OCI-LY7 (cell line): ENCODE results near the gene JAZF1.

Experiments
- EZH2phosphoT487 ChIP-seq: fragments of 200-600 bp; sonication (generic); IDR thresholded peaks from 2 replicates; pipeline ENCODE4 v1.6.1; 2018; ENCODE audit warnings: low read depth, borderline replicate concordance, mild to moderate bottlenecking, mixed run types, antibody characterized with exemption, low read length, moderate library complexity, mixed read lengths
- TF ChIP-seq, protein P1 (sequence below): fragments of 200-600 bp; sonication (generic); conservative IDR thresholded peaks from 2 replicates; pipeline ENCODE4 v1.5.1; 2014; ENCODE audit warnings: mild to moderate bottlenecking, antibody characterized with exemption, low read length, moderate library complexity, mixed read lengths

DNA sequence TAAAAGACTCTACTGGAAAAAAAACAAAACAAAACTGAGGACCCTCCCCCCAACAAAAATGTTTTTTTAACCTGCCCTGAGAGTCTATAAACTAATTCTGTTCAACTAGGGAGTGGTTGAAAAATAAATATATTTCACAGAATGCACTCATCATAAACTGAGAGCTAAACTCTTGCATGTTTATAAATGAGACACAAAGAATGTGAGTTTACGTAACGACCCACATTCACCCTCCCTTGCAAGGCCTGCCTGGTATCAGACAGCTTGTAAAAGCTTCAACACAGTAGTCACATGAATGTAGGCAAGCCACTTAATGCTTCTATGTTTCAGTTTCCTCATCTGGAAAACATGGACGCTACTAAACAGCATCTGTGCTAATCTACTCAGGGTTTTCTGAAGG, 50.3 kb downstream of the JAZF1 start:
- TF ChIP-seq, protein P1, sequence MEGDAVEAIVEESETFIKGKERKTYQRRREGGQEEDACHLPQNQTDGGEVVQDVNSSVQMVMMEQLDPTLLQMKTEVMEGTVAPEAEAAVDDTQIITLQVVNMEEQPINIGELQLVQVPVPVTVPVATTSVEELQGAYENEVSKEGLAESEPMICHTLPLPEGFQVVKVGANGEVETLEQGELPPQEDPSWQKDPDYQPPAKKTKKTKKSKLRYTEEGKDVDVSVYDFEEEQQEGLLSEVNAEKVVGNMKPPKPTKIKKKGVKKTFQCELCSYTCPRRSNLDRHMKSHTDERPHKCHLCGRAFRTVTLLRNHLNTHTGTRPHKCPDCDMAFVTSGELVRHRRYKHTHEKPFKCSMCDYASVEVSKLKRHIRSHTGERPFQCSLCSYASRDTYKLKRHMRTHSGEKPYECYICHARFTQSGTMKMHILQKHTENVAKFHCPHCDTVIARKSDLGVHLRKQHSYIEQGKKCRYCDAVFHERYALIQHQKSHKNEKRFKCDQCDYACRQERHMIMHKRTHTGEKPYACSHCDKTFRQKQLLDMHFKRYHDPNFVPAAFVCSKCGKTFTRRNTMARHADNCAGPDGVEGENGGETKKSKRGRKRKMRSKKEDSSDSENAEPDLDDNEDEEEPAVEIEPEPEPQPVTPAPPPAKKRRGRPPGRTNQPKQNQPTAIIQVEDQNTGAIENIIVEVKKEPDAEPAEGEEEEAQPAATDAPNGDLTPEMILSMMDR, result no peak
- TF ChIP-seq EZH2phosphoT487, result no peak
